GM18520 (cell line): ENCODE measurements around the gene ANKRD33.

Experiments
- ATAC-seq: cut with Tn5 transposase; IDR thresholded peaks from one replicate; pipeline ENCODE4 v1.9.1; 2021; ENCODE audit not compliant: unreplicated experiment

ANKRD33 gene

DNA sequence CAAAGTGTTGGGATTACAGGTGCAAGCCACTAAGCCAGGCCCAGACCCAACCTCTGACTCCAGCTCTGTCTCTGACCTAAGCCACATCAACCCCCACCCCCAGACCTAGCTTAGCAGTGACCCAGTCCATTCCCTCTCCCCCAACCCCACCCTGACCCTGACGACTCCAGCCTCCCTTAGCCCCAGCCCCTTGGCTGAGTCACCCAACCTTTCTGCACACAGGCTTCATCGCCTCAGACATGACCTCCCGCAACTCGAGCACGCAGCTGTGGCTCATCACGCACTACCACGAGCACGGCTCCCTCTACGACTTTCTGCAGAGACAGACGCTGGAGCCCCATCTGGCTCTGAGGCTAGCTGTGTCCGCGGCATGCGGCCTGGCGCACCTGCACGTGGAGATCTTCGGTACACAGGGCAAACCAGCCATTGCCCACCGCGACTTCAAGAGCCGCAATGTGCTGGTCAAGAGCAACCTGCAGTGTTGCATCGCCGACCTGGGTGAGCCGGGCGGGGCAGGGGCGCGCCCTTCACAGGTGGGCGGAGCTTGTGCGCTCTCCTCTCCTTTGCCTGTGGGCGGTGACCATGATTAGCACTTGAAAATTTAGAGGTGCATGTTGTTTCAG, 27.2 kb downstream of the ANKRD33 start:
- no peak for ATAC-seq

DNA sequence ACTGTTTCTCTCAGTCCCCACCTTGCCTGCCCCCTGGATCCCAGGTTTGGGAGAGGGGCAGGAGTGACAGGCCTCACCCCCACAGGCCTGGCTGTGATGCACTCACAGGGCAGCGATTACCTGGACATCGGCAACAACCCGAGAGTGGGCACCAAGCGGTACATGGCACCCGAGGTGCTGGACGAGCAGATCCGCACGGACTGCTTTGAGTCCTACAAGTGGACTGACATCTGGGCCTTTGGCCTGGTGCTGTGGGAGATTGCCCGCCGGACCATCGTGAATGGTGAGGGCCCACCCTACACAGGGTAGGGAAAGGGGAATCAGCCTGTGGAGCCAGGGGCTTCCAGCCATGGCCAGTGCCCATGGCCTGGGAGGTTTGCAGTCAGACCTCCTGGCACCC, 28.0 kb downstream of the ANKRD33 start:
- ATAC-seq: no peak

DNA sequence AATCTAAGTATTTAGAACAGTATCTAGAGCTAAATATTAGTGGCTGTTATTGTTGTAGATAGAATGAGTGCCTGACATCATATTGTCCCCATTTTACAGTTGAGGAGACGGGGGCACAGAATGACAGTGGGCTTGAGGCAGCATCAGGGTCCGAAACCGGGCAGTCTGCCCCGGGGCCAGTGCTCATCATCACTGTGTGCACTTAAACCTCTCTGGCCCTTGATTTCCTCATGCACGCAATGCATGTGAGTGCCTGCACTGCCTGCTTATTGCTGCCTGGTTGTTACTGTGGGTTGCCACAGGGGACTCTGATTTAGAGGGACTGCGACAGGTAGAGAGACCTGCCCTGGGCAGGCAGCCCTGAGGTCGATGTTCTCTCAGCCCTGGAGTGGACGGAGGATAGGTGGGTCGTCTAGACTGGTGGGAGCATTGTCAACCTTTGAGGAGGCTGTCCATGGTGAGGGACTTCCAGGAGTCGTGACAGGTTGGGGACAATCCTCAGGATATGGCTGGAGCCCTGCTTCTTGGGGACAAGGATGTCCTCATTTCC, 29.2 kb downstream of the ANKRD33 start:
- no peak for ATAC-seq

DNA sequence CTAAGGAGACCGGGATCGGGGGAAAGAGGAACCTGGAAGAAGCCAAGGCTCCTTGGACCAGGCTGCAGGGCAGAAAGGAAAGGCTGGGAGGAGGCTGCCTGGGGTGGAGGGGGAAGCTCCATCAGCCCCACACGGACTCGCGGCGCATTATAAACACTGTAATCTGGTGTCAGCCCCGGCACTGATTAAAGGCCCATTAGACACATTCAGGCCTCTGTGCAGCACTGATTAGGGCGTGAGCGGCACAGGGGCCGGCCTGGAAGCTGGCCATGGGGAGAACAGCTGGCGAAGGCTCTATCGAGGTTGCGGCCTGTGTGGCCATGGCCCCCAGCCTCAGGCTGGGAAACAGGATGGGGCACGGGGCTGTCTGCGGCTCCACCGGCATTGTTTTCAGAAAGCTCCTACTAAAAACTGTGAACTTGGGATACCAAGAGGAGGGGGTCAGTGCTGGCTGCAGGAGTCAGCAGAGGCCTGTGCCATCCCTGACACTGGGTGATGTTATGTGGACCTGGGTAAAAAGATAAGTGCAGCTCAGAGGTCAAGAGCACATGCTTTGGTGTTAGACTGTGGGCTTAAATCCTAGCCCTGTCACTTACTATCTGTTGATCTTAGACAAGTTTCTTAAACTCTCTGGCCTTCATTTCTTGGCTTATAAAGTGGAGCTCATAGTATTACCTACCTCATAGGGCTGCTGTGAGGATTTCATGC, 30.0 kb downstream of the ANKRD33 start:
- no peak for ATAC-seq

DNA sequence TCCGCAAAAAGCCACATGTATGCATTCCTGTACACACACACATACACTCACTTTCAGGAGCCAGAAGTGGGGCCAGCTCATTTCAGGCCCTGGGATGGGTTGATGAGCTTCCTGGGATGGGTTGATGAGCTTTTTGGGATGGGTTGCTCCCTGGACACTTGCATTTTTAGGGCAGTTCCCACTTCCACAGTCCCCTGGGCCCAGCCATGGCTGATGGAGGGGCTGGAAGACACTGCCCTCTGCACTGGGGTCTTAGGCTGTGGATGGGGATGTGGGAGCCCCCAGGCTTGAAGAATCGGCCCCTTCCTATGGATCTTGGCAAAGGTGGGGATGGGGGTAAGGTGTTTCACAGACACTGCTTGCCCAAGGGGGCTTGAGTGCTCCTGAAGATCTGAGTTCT, 32.1 kb downstream of the ANKRD33 start:
- ATAC-seq: no peak

DNA sequence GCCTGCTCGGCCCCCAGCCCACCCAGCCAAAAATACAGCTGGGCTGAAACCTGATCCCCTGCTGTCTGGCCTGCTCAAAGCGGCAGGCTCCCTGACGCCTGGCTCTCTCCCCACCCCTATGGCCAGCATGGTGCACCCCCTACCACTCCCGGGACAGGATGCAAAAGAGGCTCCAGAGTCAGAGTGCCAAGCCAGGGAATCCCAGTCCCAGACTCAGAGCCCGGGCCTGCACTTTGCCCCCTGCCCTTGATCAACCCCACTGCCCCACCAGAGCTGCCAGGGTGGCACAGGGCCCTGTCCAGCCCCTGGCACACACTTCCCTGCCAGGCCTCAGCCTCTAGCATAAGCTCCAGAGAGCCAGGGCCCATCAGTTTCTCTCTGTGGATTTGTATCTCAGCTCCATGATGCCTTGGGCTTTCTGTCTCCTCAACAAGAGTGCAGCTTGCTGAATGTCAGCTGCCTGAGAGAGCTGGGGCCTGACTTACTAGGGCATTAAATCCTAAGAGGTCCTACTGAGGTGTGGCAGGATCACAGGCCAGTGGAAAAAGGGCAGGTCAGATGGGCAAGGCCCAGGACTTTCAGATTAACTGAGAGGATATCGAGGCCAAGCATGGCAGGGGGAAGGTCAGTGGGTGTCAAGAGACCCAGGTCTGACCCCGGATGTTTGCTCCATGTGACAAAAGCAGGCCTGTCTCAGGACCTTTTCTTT, 33.3 kb downstream of the ANKRD33 start:
- no peak for ATAC-seq

DNA sequence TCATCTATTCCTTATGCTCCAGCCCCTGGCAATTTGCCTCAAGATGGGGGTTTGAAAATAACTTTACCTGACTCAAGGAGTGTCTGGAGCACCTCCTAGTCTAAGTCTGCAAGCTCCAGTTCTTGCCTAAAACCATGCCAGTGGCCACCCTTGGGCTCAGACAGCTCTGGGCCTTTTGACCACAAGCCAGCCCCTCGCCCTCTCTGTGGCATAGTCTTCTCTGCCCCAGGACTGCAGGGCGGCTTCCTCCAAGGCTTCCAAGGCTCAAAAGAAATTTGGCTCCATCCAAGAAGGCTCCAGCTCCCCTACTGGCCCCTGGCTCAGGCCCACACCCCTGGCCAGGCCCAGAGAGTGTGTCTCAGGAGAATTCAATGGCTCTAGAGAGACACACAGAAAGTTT, 34.2 kb downstream of the ANKRD33 start:
- ATAC-seq: no peak

DNA sequence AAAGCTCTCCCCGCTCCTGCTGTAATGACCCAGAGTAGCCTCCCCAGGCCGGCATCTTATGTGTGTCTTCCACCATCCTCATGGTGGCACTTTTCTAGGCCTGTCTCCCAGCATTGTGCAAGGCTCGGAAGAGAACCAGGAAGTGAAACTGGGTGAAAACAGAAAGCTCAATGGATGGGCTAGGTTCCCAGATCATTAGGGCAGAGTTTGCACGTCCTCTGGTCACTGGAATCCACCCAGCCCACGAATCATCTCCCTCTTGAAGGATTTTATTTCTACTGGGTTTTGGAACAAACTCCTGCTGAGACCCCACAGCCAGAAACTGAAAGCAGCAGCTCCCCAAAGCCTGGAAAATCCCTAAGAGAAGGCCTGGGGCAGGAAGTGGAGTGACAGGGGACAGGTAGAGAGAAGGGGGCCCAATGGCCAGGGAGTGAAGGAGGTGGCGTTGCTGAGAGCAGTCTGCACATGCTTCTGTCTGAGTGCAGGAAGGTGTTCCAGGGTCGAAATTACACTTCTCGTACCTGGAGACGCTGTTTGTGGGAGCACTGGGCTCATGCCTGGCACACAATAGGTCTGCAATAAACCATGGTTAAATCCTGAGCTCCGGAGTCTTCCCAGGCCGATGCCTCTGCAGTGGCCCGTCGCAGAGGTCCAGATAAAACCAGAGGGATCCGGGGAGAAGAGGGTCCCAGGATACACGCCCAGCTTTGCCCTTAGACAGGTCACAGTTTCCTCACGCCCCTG, 35.0 kb downstream of the ANKRD33 start:
- no peak for ATAC-seq

DNA sequence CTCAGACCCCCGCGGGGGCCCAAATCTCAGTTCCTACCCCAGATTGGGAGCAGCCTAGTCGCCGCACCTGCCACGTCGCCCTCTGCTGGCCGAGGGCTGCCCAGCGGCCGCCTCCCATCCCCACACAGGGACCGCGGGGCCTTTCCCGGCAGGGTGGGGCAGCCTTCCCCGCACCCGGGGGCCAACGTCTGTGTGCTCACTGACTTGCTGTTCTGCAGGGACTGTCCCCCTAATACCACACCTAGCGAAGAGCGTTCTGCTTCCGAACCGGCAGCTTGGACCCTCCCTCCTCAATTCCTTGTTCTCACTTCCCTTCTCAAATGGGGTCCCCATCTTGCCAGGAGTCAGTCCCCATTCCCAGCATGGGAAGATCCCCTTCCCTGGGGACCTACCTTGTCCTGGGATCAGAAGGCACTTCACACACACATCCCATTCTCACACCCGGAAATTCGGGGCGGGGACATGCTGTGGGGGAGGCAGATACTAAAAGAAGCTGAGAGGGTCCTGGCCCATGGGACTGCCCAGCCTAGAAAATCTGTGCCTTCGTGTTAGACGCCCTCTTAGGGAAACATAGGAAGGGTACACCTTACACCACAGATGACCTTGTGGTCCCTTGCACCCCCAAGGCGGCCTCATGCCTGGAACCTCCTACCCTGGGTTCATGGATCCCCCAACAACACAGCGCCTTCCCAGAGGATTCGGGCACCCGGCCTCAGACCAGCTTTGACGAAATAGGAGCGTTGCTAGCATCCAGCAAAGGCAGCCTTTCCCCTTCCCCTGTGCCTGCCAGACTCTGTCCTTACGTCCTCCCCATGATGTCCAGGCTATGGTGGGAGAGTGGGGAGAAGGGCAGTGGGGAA, 35.8 kb downstream of the ANKRD33 start:
- ATAC-seq: no peak

DNA sequence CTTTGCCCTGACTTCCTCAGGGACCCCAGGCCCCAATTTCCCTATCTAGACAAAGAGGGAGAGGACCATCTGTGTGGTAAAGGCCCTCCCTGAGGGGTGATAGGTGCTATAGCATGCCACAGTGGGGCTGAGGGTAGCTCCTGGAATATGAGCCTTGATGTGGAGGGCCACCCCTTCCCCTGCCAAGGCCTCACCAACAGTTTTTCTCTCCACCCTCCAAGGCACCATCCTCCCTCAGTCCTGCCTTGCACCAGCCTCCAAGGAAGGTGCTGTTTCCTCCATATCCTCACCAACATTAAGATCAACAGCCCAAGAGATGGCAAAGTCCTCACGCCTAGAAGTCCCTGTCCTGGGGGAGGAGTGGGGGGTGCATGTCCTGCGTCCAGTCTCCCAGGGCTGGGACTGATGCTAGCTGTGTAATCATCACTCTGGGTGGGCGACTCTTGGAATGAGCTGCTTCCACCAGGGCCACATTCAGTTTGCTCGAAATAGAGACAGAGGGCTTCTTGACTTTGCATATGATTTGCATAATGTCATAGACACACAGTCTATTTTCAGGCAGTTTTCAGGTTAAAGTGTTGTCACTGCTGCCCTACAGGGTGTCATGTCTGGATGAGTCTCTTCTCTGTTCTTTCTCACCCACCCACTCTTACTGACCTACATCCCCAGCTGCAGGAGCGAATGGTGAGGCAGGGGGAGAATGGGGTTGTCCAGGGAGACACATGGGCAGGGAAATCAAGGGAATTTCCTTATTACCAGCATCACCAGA, 36.8 kb downstream of the ANKRD33 start:
- peak; percentile 55 for ATAC-seq

DNA sequence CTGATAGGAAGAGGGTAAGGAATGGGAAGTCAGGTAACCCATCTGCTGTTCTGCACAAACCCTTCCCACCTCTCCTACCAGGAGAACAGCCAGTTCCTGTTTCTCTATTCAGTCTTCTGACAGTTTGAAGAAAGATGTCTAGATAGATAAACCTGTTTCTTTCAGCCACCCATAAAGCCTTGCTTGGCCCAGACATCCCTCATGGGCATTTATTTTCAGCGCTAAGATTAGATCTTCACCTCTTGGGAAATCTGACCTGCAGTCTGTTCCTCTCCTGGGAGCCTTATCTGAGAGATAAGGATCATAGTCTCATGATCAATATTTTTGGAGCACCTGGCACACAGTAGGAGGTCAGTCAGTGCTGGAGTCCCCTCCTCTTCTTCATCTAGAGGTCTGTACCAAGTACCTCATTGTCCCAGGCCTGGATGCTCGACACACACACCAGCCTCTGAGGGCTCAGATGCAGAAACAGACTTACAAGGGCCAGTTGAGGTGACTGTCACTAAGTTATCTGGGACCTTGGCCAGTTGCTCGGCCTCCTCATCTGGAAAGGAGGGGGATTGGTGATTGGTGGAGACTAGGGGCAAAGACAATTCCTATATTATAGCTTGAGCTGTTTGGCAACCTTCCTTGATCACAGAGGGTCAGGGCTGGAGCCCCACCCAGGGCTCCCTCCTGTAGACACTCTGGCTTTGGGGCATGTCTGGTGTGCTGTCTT, 37.6 kb downstream of the ANKRD33 start:
- no peak for ATAC-seq

DNA sequence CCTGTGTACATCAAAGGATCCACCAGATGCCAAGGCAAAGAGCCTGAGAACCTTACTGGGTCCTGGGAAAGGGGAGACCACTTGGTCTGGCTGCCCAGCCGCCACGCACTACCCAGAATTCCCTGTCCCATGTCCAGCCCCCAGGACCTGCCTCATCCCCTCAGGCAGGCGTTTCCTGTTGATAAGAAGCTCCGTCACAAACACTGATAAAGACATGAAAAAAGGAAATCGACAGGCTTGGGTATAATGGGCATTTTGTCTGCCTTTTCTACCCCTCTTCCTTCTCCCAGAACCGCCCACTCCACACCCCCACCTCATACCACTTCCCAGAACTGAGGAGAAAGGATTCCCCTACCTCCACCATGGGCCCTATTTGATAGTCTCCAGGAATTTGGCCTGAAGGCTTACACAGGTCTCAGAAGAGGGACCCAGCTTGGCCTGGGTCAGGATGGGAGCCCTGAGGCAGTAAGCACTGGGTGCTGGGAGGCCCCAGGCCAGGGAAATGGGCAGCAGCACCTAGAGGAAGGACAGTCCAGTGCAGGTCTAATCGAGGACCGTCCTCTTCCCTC, 38.2 kb downstream of the ANKRD33 start:
- no peak for ATAC-seq

DNA sequence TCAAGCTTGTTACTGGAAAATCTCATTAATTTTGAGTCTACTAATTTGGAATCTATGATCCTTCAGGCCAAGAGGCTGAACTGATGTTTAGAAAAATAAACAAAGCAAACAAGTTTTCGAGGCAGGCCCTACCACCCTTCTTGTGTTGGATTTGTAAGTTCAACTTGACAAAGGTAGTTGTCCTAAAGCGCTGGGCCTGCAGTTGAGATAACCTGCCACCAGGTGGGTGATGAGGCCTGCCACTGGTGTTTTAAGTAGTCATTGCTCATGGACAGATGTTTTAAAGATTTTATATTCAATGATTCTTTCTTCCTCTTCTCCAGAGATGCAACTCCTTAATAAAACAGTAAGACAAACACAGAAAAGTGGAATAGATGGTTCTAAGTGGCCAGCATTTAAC, 38.8 kb downstream of the ANKRD33 start:
- ATAC-seq: no peak

DNA sequence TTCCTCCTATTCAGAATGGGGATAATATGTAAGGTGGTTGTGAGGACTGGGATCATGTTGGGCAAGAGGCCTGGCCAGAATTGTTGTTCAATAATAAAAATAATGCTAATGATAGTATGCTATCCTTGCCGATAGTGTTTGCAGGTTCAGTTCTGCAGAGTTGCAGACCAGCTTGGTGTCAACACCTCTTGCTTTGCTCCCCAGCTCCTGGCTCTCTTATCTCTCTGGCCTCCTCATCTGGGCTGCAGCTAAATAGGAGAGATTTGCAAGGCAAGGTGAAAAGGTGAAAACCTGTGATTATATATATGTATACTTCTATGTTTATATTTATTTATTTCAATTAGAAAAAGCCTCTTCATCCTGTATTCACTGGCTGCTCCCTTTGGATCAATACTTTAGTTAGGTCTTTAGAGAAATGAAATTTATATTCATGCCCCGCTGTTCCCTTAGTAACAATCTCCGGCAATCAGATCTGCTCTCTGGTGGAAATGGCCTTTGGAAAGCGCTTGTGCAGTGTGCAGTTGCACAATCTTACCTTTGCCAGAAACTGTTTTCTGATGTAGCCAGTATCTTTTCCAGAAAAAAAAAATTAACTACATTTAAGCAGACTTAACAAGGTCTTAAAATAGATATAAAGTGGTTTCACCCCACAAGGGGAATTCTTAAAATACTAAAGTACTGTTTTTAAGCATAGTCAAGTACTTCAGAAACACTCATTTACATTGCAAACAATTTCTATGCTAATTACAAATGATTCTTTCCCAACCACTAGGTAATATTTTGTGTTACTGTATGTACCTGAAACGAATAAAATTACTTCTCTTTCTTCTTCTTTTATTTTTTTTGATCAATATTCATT, 44.5 kb downstream of the ANKRD33 start:
- ATAC-seq: no peak

DNA sequence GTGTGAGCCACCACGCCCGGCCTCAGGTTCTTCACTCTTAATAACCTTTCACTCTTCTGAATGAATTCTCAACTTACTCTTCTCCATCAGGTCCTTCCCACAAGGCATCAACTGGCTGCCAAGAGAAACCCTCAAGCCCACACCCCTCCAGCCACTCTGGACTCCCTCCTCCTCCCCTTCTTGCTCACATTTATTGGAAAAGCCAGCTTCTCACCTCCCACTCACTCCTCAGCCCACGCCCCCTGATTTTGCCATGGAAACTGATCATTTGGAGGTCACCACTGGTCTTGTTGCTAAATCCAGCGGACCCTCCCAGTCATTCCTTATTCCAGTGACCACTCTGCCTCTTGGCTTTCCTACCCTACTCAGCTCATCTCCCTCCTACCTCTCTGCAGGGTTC, 46.2 kb downstream of the ANKRD33 start:
- ATAC-seq: no peak

DNA sequence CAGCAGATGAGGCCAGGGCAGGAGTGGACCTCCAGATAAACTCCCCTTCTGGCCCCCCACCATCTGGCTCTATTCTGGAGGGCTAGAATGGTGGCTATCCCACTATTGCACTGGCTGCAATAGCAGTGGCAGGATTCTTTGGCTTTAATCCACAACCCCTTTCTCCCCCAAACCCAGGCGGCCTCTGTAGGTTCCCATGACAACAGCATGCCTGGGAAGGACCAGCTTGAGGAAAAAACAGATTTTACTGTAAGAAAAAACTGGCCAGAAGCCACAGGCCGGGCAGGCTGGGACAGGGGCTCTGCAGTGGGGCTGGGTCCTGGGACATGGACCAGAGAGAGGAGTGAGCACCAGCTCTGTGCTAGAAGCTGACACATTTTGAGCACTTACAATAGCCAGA, 50.0 kb downstream of the ANKRD33 start:
- ATAC-seq: no peak

DNA sequence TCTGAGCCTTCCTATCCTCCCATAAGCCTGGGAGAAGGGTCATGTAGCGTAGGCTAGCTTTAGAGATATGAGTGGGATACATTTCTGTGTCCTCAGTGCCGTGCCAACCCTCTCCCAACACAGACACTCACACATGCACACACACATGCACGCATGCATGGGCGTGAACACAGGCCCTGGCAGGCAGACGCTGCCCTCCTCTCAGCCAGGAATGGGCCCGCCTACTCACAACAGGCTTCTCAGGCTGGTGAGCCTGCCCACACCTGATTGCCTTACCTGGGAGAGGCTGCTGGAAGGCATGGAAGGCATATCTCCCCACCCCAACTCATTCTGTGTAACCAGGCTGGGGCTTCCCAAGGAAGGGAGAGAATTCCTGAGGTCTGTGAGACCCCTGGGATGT, 50.8 kb downstream of the ANKRD33 start:
- ATAC-seq: no peak
